H9 (cell line): Measurements from ENCODE around the gene CAPNS1. TPM values are rescaled to one million over a fixed set of nuclear protein-coding genes. Genes with fewer than 3 reads are reported as not detected.

Experiments
- DNase-seq: peaks from one replicate; pipeline ENCODE4 v3.0.0-alpha.2; 2017
- H2AFZ ChIP-seq: one replicate; pipeline ENCODE4 v1.6.1; 2013; ENCODE audit warnings: mild to moderate bottlenecking, low read length, control low read depth, moderate library complexity
- H2AK5ac ChIP-seq: 2 replicates; pipeline ENCODE4 v1.6.1; 2013; ENCODE audit warnings: low read length, control low read depth, mixed read lengths; ENCODE audit not compliant: insufficient read length
- H2BK120ac ChIP-seq: one replicate; pipeline ENCODE4 v1.6.1; 2013; ENCODE audit warnings: low read depth, mild to moderate bottlenecking, low read length, control low read depth, inconsistent platforms; ENCODE audit not compliant: poor library complexity, severe bottlenecking
- H2BK12ac ChIP-seq: 2 replicates; pipeline ENCODE4 v1.6.1; 2013; ENCODE audit warnings: low read length, control low read depth, mixed read lengths, low read depth; ENCODE audit not compliant: insufficient read length
- H2BK15ac ChIP-seq: 2 replicates; pipeline ENCODE4 v1.6.1; 2013; ENCODE audit warnings: low read depth, low read length, control low read depth
- H2BK20ac ChIP-seq: one replicate; pipeline ENCODE4 v1.6.1; 2013; ENCODE audit warnings: low read depth, mild to moderate bottlenecking, low read length, control low read depth, inconsistent platforms; ENCODE audit not compliant: poor library complexity, severe bottlenecking
- H2BK5ac ChIP-seq: 2 replicates; pipeline ENCODE4 v1.6.1; 2013; ENCODE audit warnings: low read length, control low read depth, mixed read lengths; ENCODE audit not compliant: insufficient read length
- H3K14ac ChIP-seq: 2 replicates; pipeline ENCODE4 v1.6.1; 2013; ENCODE audit warnings: low read length, control low read depth; ENCODE audit not compliant: insufficient read depth
- H3K18ac ChIP-seq: 2 replicates; pipeline ENCODE4 v1.6.1; 2013; ENCODE audit warnings: low read depth, mild to moderate bottlenecking, mixed read lengths, low read length, control low read depth; ENCODE audit not compliant: insufficient read length
- H3K23ac ChIP-seq: 2 replicates; pipeline ENCODE4 v1.6.1; 2013; ENCODE audit warnings: low read length, control low read depth, mixed read lengths, low read depth; ENCODE audit not compliant: insufficient read length
- H3K23me2 ChIP-seq: 2 replicates; pipeline ENCODE4 v1.6.1; 2013; ENCODE audit warnings: low read depth, mild to moderate bottlenecking, mixed read lengths, low read length, control low read depth; ENCODE audit not compliant: insufficient read length, poor library complexity, severe bottlenecking
- H3K27ac ChIP-seq: 2 replicates; pipeline ENCODE4 v1.5.1; 2013; ENCODE audit warnings: low read length, control low read depth, mixed read lengths, low read depth; ENCODE audit not compliant: insufficient read length
- H3K27me3 ChIP-seq: 2 replicates; pipeline ENCODE4 v1.6.1; 2013; ENCODE audit warnings: low read length, control low read depth, inconsistent platforms; ENCODE audit not compliant: insufficient read depth
- H3K4ac ChIP-seq: 2 replicates; pipeline ENCODE4 v1.6.1; 2013; ENCODE audit warnings: low read depth, mild to moderate bottlenecking, control low read depth, inconsistent platforms, low read length, moderate library complexity
- H3K4me1 ChIP-seq: 2 replicates; pipeline ENCODE4 v1.6.1; 2013; ENCODE audit warnings: low read length, control low read depth, inconsistent platforms; ENCODE audit not compliant: insufficient read depth
- H3K4me2 ChIP-seq: 2 replicates; pipeline ENCODE4 v1.6.1; 2013; ENCODE audit warnings: low read length, control low read depth, mixed read lengths; ENCODE audit not compliant: insufficient read length, insufficient read depth
- H3K56ac ChIP-seq: 2 replicates; pipeline ENCODE4 v1.6.1; 2013; ENCODE audit warnings: low read depth, mild to moderate bottlenecking, mixed read lengths, low read length, control low read depth; ENCODE audit not compliant: insufficient read length
- H3K79me1 ChIP-seq: 2 replicates; pipeline ENCODE4 v1.6.1; 2013; ENCODE audit warnings: low read depth, mild to moderate bottlenecking, moderate library complexity, low read length, control low read depth, inconsistent platforms; ENCODE audit not compliant: insufficient read depth, poor library complexity, severe bottlenecking
- H3K79me2 ChIP-seq: 2 replicates; pipeline ENCODE4 v1.6.1; 2013; ENCODE audit warnings: low read length, control low read depth, inconsistent platforms; ENCODE audit not compliant: insufficient read depth
- H3K9ac ChIP-seq: 2 replicates; pipeline ENCODE4 v1.6.1; 2013; ENCODE audit warnings: low read length, control low read depth, mixed read lengths; ENCODE audit not compliant: insufficient read length; ENCODE audit errors: extremely low read depth
- H3K9me3 ChIP-seq: one replicate; pipeline ENCODE4 v1.6.1; 2013; ENCODE audit warnings: low read depth, low read length, inconsistent platforms; ENCODE audit not compliant: control insufficient read depth
- H3T11ph ChIP-seq: one replicate; pipeline ENCODE4 v1.6.1; 2013; ENCODE audit warnings: mild to moderate bottlenecking, low read length, control low read depth, inconsistent platforms
- H4K20me1 ChIP-seq: one replicate; pipeline ENCODE4 v1.6.1; 2013; ENCODE audit not compliant: control insufficient read depth, insufficient read length, insufficient read depth
- H4K5ac ChIP-seq: 2 replicates; pipeline ENCODE4 v1.6.1; 2013; ENCODE audit warnings: low read depth, mild to moderate bottlenecking, mixed read lengths, low read length, control low read depth; ENCODE audit not compliant: insufficient read length
- H4K8ac ChIP-seq: replicated peaks from 2 replicates; pipeline ENCODE4 v1.6.1; 2013; ENCODE audit warnings: low read length, control low read depth, mixed read lengths, low read depth; ENCODE audit not compliant: insufficient read length
- H4K91ac ChIP-seq: 2 replicates; pipeline ENCODE4 v1.6.1; 2013; ENCODE audit warnings: low read depth, mild to moderate bottlenecking, moderate library complexity, mixed read lengths, low read length, control low read depth; ENCODE audit not compliant: insufficient read length
- H3K27ac Mint-ChIP-seq, 3 experiments: 2 replicates in 2 of 3; 3 replicates in 1 of 3; pipeline ENCODE4 v1.8.0; 2020 to 2021; ENCODE audit warnings: mixed read lengths in 3 of 3, mild to moderate bottlenecking in 1 of 3, moderate library complexity in 1 of 3
- H3K27me3 Mint-ChIP-seq: 2 replicates; pipeline ENCODE4 v1.8.0; 2021; ENCODE audit warnings: low read depth, mild to moderate bottlenecking, moderate library complexity, mixed read lengths
- H3K36me3 Mint-ChIP-seq, 3 experiments: 2 replicates in 2 of 3; 3 replicates in 1 of 3; pipeline ENCODE4 v1.8.0; 2020 to 2021; ENCODE audit warnings: low read depth in 3 of 3, mixed read lengths in 3 of 3; ENCODE audit not compliant: insufficient read depth in 1 of 3
- H3K4me1 Mint-ChIP-seq, 2 experiments: 2 replicates each; pipeline ENCODE4 v1.8.0; 2020; ENCODE audit warnings: mixed read lengths in 2 of 2
- H3K4me3 Mint-ChIP-seq, 2 experiments: 2 replicates in 1 of 2; 3 replicates in 1 of 2; pipeline ENCODE4 v1.8.0; 2020 to 2021; ENCODE audit warnings: mild to moderate bottlenecking in 2 of 2, mixed read lengths in 2 of 2, moderate library complexity in 1 of 2
- H3K9me3 Mint-ChIP-seq, 2 experiments: 2 replicates in 1 of 2; 3 replicates in 1 of 2; pipeline ENCODE4 v1.8.0; 2020; ENCODE audit warnings: mild to moderate bottlenecking in 2 of 2, mixed read lengths in 2 of 2, moderate library complexity in 1 of 2
- CTCF ChIP-seq: fragments of 200-600 bp; sonication (generic); conservative IDR thresholded peaks from 3 replicates; pipeline ENCODE4 v1.8.0; 2021; ENCODE audit warnings: antibody characterized with exemption, mild to moderate bottlenecking
- WGBS: extraction: QIAGEN DNeasy Blood & Tissue Kit; methylation state at CpG from one replicate; pipeline ENCODE4 v1.1.7; 2013; ENCODE audit warnings: missing lambda C conversion rate, low lambda C conversion rate, mixed read lengths; ENCODE audit not compliant: insufficient read length; ENCODE audit errors: extremely low coverage; 5-methylcytosine and 5-hydroxymethylcytosine counted together
- total RNA-seq: library from RNA; stranded (reverse); gene quantifications from 2 replicates; pipeline ENCODE4 v1.2.1, GENCODE V29; 2021

Gene CAPNS1
- total RNA-seq, 1 experiment from 2014 or later, result 399 TPM

GRCh38 chr19:36142046-36142445 lies 2.2 kb downstream of the CAPNS1 start:
- H3K9me3 ChIP-seq, result no peaks in the 10 kb centered on the region
- H3K79me1 ChIP-seq, result no peaks in the 10 kb centered on the region
- no CpG with 5 or more reads among the region's 14 CpGs for WGBS
- no peak overlapping the region for H2AK5ac ChIP-seq
- no peak for DNase-seq
- H3K56ac ChIP-seq, result no peak overlapping the region
- no peak overlapping the region for H3K23ac ChIP-seq
- H3K9me3 Mint-ChIP-seq, result no peaks in the 10 kb centered on the region; a peak in 1 of 5 replicates
- no peak overlapping the region for H3K4me2 ChIP-seq
- no peak overlapping the region for H4K8ac ChIP-seq
- no peak overlapping the region for H3K27ac ChIP-seq
- H2BK20ac ChIP-seq, result no peak overlapping the region
- peaks cover 35 to 51% (median 49%) of the 10 kb centered on the region in 3 experiments; a peak in 6 of 7 replicates for H3K36me3 Mint-ChIP-seq
- no peak overlapping the region for H3K18ac ChIP-seq
- no peak overlapping the region for H2BK120ac ChIP-seq
- no peak overlapping the region for H3K4ac ChIP-seq
- no peaks in the 10 kb centered on the region for H3K4me1 ChIP-seq
- no peak overlapping the region for H2BK12ac ChIP-seq
- H2BK5ac ChIP-seq, result no peak overlapping the region
- H3K14ac ChIP-seq, result no peak overlapping the region
- H3T11ph ChIP-seq, result no peak overlapping the region
- H4K91ac ChIP-seq, result no peak overlapping the region
- no peaks in the 10 kb centered on the region for H4K20me1 ChIP-seq
- H2AFZ ChIP-seq, result no peak overlapping the region
- no peaks in the 10 kb centered on the region for H3K79me2 ChIP-seq
- H3K9ac ChIP-seq, result no peak overlapping the region
- peak overlapping the region in 2 of 3 experiments; percentile 89 to 97; a peak in 2 of 7 replicates for H3K27ac Mint-ChIP-seq
- no peaks in the 10 kb centered on the region; the same call in 1 of the 2 replicates for H3K27me3 Mint-ChIP-seq
- no peak for TF ChIP-seq CTCF
- no peak overlapping the region for H2BK15ac ChIP-seq
- H3K23me2 ChIP-seq, result peaks cover 4% of the 10 kb centered on the region
- peak overlapping the region; percentile 96 to 99 for H3K4me3 Mint-ChIP-seq
- no peaks in the 10 kb centered on the region for H3K27me3 ChIP-seq
- H3K4me1 Mint-ChIP-seq, result peaks cover 9 to 14% of the 10 kb centered on the region in 2 experiments
- no peak overlapping the region for H4K5ac ChIP-seq
